WI38 (cell line): ENCODE measurements around the gene FMN2.
A peak's percentile ranks its signal among the peaks of the same experiment; 100 is the strongest.
"Not testable (repeated sequence)": the region's sequence is repeated elsewhere in the genome, so short reads cannot be mapped to it uniquely, and the experiment has no call there.

Source experiments
- H3K4me3 ChIP-seq: 2 replicates; pipeline ENCODE4 v1.5.1; 2011; ENCODE audit warnings: low read depth, mild to moderate bottlenecking, control low read depth, low read length
- CTCF ChIP-seq: IDR thresholded peaks from 2 replicates; pipeline ENCODE4 v1.5.1; 2012; ENCODE audit warnings: low read depth, mild to moderate bottlenecking, control low read depth, low read length

The FMN2 gene

GRCh38 chr1:240170806-240171205 lies 79.1 kb downstream of the FMN2 start:
- H3K4me3 ChIP-seq = no peak overlapping the region
- no peak for TF ChIP-seq CTCF

- H3K4me3 ChIP-seq = no peak overlapping the region
- no peak for TF ChIP-seq CTCF
Measured at GRCh38 chr1:240171907-240172306, 80.2 kb downstream of the FMN2 start.

- no peak for TF ChIP-seq CTCF
- no peak overlapping the region for H3K4me3 ChIP-seq
Measured at GRCh38 chr1:240173836-240174235, 82.2 kb downstream of the FMN2 start.

- no peak for TF ChIP-seq CTCF
- no peak overlapping the region for H3K4me3 ChIP-seq
Measured at GRCh38 chr1:240174734-240175133, 83.1 kb downstream of the FMN2 start.

GRCh38 chr1:240178366-240178765 lies 86.7 kb downstream of the FMN2 start:
- H3K4me3 ChIP-seq = no peak overlapping the region
- TF ChIP-seq CTCF = no peak

- not testable (repeated sequence) for H3K4me3 ChIP-seq
Measured at GRCh38 chr1:240184682-240185081, 93.0 kb downstream of the FMN2 start.

GRCh38 chr1:240188139-240188538 lies 96.5 kb downstream of the FMN2 start:
- TF ChIP-seq CTCF = no peak
- H3K4me3 ChIP-seq = no peak overlapping the region

- H3K4me3 ChIP-seq = no peak overlapping the region
- peak; percentile 59 for TF ChIP-seq CTCF
Measured at GRCh38 chr1:240189386-240189989, 97.8 kb downstream of the FMN2 start.
